Measurements from ENCODE around the gene C22orf42. TPM values are rescaled to one million over a fixed set of nuclear protein-coding genes. Genes with fewer than 3 reads are reported as not detected.

C22orf42 gene
- polyA plus RNA-seq, 3 donors: 0.28 to 0.65 (median 0.31) TPM

GRCh38 chr22:32175115-32175514 is 16.0 kb upstream of the C22orf42 start:
- H3K27ac ChIP-seq (ENCODE audit: low read depth in 1 of 2, low read length in 2 of 2): no peak overlapping the region
- H4K20me1 ChIP-seq (ENCODE audit: insufficient read depth, low read length): no peaks in the 10 kb centered on the region
- no peak overlapping the region for H2AFZ ChIP-seq (ENCODE audit: insufficient read depth, low read depth, low read length, poor library complexity, severe bottlenecking)
- peaks cover 47 to 53% (median 52%) of the 10 kb centered on the region in 3 donors for H3K27me3 Mint-ChIP-seq (ENCODE audit: low read depth in 3 of 3)
- H3K9me3 Mint-ChIP-seq: peaks cover 0 to 17% (median 3%) of the 10 kb centered on the region in 7 donors
- no peak overlapping the region for H3K9ac ChIP-seq (ENCODE audit: insufficient read depth, low read length, poor library complexity, severe bottlenecking)
- no peak for DNase-seq
- H3K9me3 ChIP-seq (replicated peaks in 1 of 2; ENCODE audit: control insufficient read depth in 1 of 2, insufficient read depth in 1 of 2, low read length in 2 of 2): peaks cover 0 to 16% of the 10 kb centered on the region in 2 donors
- no peak for TF ChIP-seq CTCF (IDR thresholded peaks at IDR 0.05)
- no peaks in the 10 kb centered on the region for H3K79me2 ChIP-seq (ENCODE audit: insufficient read depth, low read length)
- intact Hi-C loops (cut with micrococcal nuclease): loop anchor here in 1 of 2 donors (10.0 kb wide), 1 partner anchor 50 kb away; no protein-coding TSS in a partner anchor
- H3K4me3 ChIP-seq (replicated peaks in 1 of 3; ENCODE audit: low read depth in 2 of 3, low read length in 3 of 3): no peak overlapping the region
- WGBS (ENCODE audit: insufficient coverage): 95% methylated on average over 10 of the region's 11 CpGs
- H3K36me3 ChIP-seq (replicated peaks in 1 of 2; ENCODE audit: control insufficient read depth in 1 of 2, insufficient read depth in 2 of 2, low read length in 2 of 2): no peaks in the 10 kb centered on the region
- peaks cover 14 to 49% of the 10 kb centered on the region in 2 donors for H3K27me3 ChIP-seq (ENCODE audit: control insufficient read depth in 2 of 2, insufficient read depth in 2 of 2, low read length in 2 of 2)
- H3K4me1 ChIP-seq (ENCODE audit: control insufficient read depth in 1 of 2, insufficient read depth in 2 of 2, low read length in 2 of 2): peaks cover 6 to 11% of the 10 kb centered on the region in 2 donors
- no peak overlapping the region for H3K4me2 ChIP-seq (replicated peaks; ENCODE audit: extremely low read depth, low read length, poor library complexity, severe bottlenecking)
- H3K4me1 Mint-ChIP-seq: peaks cover 6% of the 10 kb centered on the region
- H3K4me3 Mint-ChIP-seq: peak overlapping the region in 1 of 2 donors; percentile 83
- H3K27ac Mint-ChIP-seq: no peak overlapping the region
- peaks cover 0 to 4% of the 10 kb centered on the region in 2 donors for H3K36me3 Mint-ChIP-seq

GRCh38 chr22:32165681-32166080 is 6.6 kb upstream of the C22orf42 start:
- Histone ChIP-seq H3K36me3 (replicated peaks in 1 of 2; ENCODE audit: control insufficient read depth in 1 of 2, insufficient read depth in 2 of 2, low read length in 2 of 2) (no peaks in the 10 kb centered on the region), H3K4me2 (replicated peaks; ENCODE audit: extremely low read depth, low read length, poor library complexity, severe bottlenecking) (no peak overlapping the region), H3K4me3 (replicated peaks in 1 of 3; ENCODE audit: low read depth in 2 of 3, low read length in 3 of 3) (no peak overlapping the region), H3K4me1 (ENCODE audit: control insufficient read depth in 1 of 2, insufficient read depth in 2 of 2, low read length in 2 of 2) (peaks cover 27 to 28% of the 10 kb centered on the region in 2 donors), H2AFZ (ENCODE audit: insufficient read depth, low read depth, low read length, poor library complexity, severe bottlenecking) (no peak overlapping the region), H3K27ac (ENCODE audit: low read depth in 1 of 2, low read length in 2 of 2) (peak overlapping the region in 1 of 2 donors; percentile 89), H3K9me3 (replicated peaks in 1 of 2; ENCODE audit: control insufficient read depth in 1 of 2, insufficient read depth in 1 of 2, low read length in 2 of 2) (no peaks in the 10 kb centered on the region), H4K20me1 (ENCODE audit: insufficient read depth, low read length) (no peaks in the 10 kb centered on the region), H3K79me2 (ENCODE audit: insufficient read depth, low read length) (no peaks in the 10 kb centered on the region), H3K27me3 (ENCODE audit: control insufficient read depth in 2 of 2, insufficient read depth in 2 of 2, low read length in 2 of 2) (no peaks in the 10 kb centered on the region), H3K9ac (ENCODE audit: insufficient read depth, low read length, poor library complexity, severe bottlenecking) (no peak overlapping the region)
- Mint-ChIP-seq H3K36me3 (no peaks in the 10 kb centered on the region), H3K27me3 (ENCODE audit: low read depth in 3 of 3) (peaks cover 0 to 7% (median 5%) of the 10 kb centered on the region in 3 donors), H3K4me1 (peaks cover 27% of the 10 kb centered on the region), H3K27ac (peak overlapping the region in 2 of 7 donors; percentile 0 to 12), H3K9me3 (peaks cover 0 to 2% (median 0%) of the 10 kb centered on the region in 7 donors), H3K4me3 (no peak overlapping the region)
- no peak for DNase-seq
- intact Hi-C loops (cut with micrococcal nuclease): loop anchor here in 1 of 2 donors (2.0 to 5.0 kb wide), 2 partner anchors 21 to 38 kb away; no protein-coding TSS in a partner anchor
- 100% methylated on average over 5 of the region's 6 CpGs for WGBS (ENCODE audit: insufficient coverage)
- TF ChIP-seq CTCF (IDR thresholded peaks at IDR 0.05): no peak
